CD14-positive monocyte (primary cell): ENCODE results near the gene PRKD1. TPM values are rescaled to one million over a fixed set of nuclear protein-coding genes. Genes with fewer than 3 reads are reported as not detected.

ENCODE experiments used
- DNase-seq, 3 donors: peaks; one replicate each; pipeline ENCODE4 v3.0.0-alpha.2; 2011 to 2022
- H2AFZ ChIP-seq: 2 replicates; pipeline ENCODE4 v1.6.0; 2012; ENCODE audit warnings: mild to moderate bottlenecking, low read depth, low read length, inconsistent platforms; ENCODE audit not compliant: insufficient read depth, poor library complexity, severe bottlenecking
- H3K27ac ChIP-seq, 2 donors: 1 replicate in 1 of 2; 2 replicates in 1 of 2; pipeline ENCODE4 v1.5.1; 2012 to 2013; ENCODE audit warnings: low read length in 2 of 2, control low read depth in 1 of 2, inconsistent platforms in 1 of 2, low read depth in 1 of 2, mild to moderate bottlenecking in 1 of 2
- H3K27me3 ChIP-seq, 2 donors: one replicate each; pipeline versions ENCODE4 v1.6.0 to v1.6.1; 2011 to 2013; ENCODE audit warnings: low read length in 2 of 2; ENCODE audit not compliant: control insufficient read depth in 2 of 2, insufficient read depth in 2 of 2
- H3K36me3 ChIP-seq, 2 donors: replicated peaks in 1 of 2; 1 replicate in 1 of 2; 2 replicates in 1 of 2; pipeline versions ENCODE4 v1.5.1 to v1.6.1; 2012 to 2013; ENCODE audit warnings: low read length in 2 of 2, control low read depth in 1 of 2, inconsistent platforms in 1 of 2, mild to moderate bottlenecking in 1 of 2; ENCODE audit not compliant: insufficient read depth in 2 of 2, control insufficient read depth in 1 of 2
- H3K4me1 ChIP-seq, 2 donors: 1 replicate in 1 of 2; 2 replicates in 1 of 2; pipeline versions ENCODE4 v1.5.1 to v1.6.1; 2012 to 2013; ENCODE audit warnings: low read length in 2 of 2, control low read depth in 1 of 2, inconsistent platforms in 1 of 2, mild to moderate bottlenecking in 1 of 2, moderate library complexity in 1 of 2; ENCODE audit not compliant: insufficient read depth in 2 of 2, control insufficient read depth in 1 of 2
- H3K4me2 ChIP-seq: replicated peaks from 2 replicates; pipeline ENCODE3; 2012; ENCODE audit warnings: low read length, moderate library complexity, mild to moderate bottlenecking; ENCODE audit not compliant: poor library complexity, severe bottlenecking; ENCODE audit errors: extremely low read depth
- H3K4me3 ChIP-seq, 3 experiments: fragments of 200-600 bp in 1 of 3; sonication (generic) in 1 of 3; replicated peaks in 1 of 3; 1 replicate in 2 of 3; 2 replicates in 1 of 3; pipeline ENCODE4 v1.5.1; 2011 to 2013; ENCODE audit warnings: low read length in 3 of 3, mild to moderate bottlenecking in 3 of 3, control low read depth in 2 of 3, low read depth in 2 of 3, inconsistent platforms in 1 of 3, moderate library complexity in 1 of 3
- H3K79me2 ChIP-seq: 2 replicates; pipeline ENCODE4 v1.6.0; 2012; ENCODE audit warnings: mild to moderate bottlenecking, control low read depth, inconsistent platforms, low read length, moderate library complexity; ENCODE audit not compliant: insufficient read depth
- H3K9ac ChIP-seq: 2 replicates; pipeline ENCODE4 v1.6.0; 2017; ENCODE audit warnings: low read length, mild to moderate bottlenecking; ENCODE audit not compliant: insufficient read depth, poor library complexity, severe bottlenecking
- H3K9me3 ChIP-seq, 2 donors: replicated peaks in 1 of 2; 1 replicate in 1 of 2; 2 replicates in 1 of 2; pipeline versions ENCODE4 v1.5.1 to v1.6.1; 2012 to 2013; ENCODE audit warnings: low read length in 2 of 2, control low read depth in 1 of 2; ENCODE audit not compliant: control insufficient read depth in 1 of 2, insufficient read depth in 1 of 2
- H4K20me1 ChIP-seq: 2 replicates; pipeline ENCODE4 v1.6.0; 2012; ENCODE audit warnings: mild to moderate bottlenecking, low read length, control low read depth, moderate library complexity; ENCODE audit not compliant: insufficient read depth
- H3K27ac Mint-ChIP-seq, 7 donors: one replicate each; pipeline ENCODE4 v1.8.0; 2020; ENCODE audit warnings: mild to moderate bottlenecking in 7 of 7, mixed read lengths in 7 of 7, moderate library complexity in 6 of 7, inconsistent platforms in 2 of 7
- H3K27me3 Mint-ChIP-seq, 3 donors: one replicate each; pipeline ENCODE4 v1.8.0; 2021 to 2022; ENCODE audit warnings: low read depth in 3 of 3, mild to moderate bottlenecking in 3 of 3, mixed read lengths in 3 of 3, moderate library complexity in 3 of 3, inconsistent platforms in 1 of 3
- H3K36me3 Mint-ChIP-seq, 2 donors: one replicate each; pipeline ENCODE4 v1.8.0; 2020; ENCODE audit warnings: mixed read lengths in 2 of 2, inconsistent platforms in 1 of 2, mild to moderate bottlenecking in 1 of 2
- H3K4me1 Mint-ChIP-seq: one replicate; pipeline ENCODE4 v1.8.0; 2020; ENCODE audit warnings: mild to moderate bottlenecking, mixed read lengths
- H3K4me3 Mint-ChIP-seq, 2 donors: one replicate each; pipeline ENCODE4 v1.8.0; 2020; ENCODE audit warnings: mild to moderate bottlenecking in 2 of 2, mixed read lengths in 2 of 2, moderate library complexity in 1 of 2
- H3K9me3 Mint-ChIP-seq, 7 donors: one replicate each; pipeline ENCODE4 v1.8.0; 2020 to 2022; ENCODE audit warnings: mixed read lengths in 7 of 7, mild to moderate bottlenecking in 6 of 7, moderate library complexity in 6 of 7, inconsistent platforms in 2 of 7
- WGBS: methylation state at CpG from one replicate; pipeline ENCODE4 v1.1.5; 2013; ENCODE audit warnings: missing lambda C conversion rate; ENCODE audit not compliant: insufficient coverage; 5-methylcytosine and 5-hydroxymethylcytosine counted together
- intact Hi-C, 2 donors: fragments of 100-400 bp; cut with micrococcal nuclease; formaldehyde crosslinking; loops; one replicate each; pipeline versions ENCODE4 v1.15.0 to v1.15.1; 2023
- polyA plus RNA-seq, 3 donors: library from polyadenylated mRNA; depleted of rRNA in 1 of 3; unstranded in 2 of 3; stranded (reverse) in 1 of 3; fragments of 300-500 nt in 2 of 3; fragments of >200 nt in 1 of 3; fragmentation: Illumina TruSeq in 2 of 3; gene quantifications; 1 replicate in 2 of 3; 2 replicates in 1 of 3; pipeline ENCODE4 v1.2.3, GENCODE V29; 2012 to 2021
- TF ChIP-seq, protein P1 (sequence below): fragments of 200-600 bp; IDR thresholded peaks from one replicate; pipeline ENCODE4 v1.8.0; 2022; ENCODE audit warnings: antibody characterized with exemption, mild to moderate bottlenecking

Gene PRKD1
- polyA plus RNA-seq, 3 donors = not detected

DNA sequence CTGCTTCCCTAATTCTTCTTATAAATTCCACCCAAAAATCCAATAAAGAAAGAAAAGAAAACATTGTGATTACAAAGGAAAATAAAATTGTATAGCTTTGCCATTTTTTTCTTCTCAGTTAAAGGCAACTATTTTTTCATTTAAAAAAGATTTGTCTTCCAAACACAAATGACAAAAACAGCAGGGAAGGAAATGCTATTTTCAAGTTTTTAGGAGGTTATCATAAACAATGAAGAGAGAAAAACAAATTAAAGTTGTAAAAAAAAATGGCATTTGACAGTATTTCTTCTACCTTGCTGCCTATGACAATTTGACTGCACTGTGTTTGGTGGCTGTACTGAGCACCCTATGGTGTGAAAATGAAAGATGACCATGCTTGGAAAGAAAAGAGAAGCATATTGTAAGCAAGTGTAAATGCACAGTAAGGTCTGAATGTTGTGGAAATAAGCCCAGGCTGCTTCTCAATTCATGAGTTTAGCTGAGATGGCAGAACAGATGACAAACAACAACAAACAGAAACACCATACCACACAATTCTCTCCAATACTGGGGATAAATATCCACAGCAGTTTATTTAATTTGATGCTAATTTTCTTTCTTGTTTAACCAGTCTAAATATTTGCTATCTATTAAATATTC lies 109.8 kb downstream of the PRKD1 start:
- Histone ChIP-seq H3K4me2 (no peak overlapping the region), H3K27ac (no peak overlapping the region), H2AFZ (no peak overlapping the region), H3K4me3 (no peak overlapping the region), H3K9ac (no peak overlapping the region), H3K79me2 (no peaks in the 10 kb centered on the region), H3K9me3 (no peaks in the 10 kb centered on the region), H3K27me3 (no peaks in the 10 kb centered on the region), H3K36me3 (no peaks in the 10 kb centered on the region), H4K20me1 (no peaks in the 10 kb centered on the region), H3K4me1 (no peaks in the 10 kb centered on the region)
- Mint-ChIP-seq H3K36me3 (no peaks in the 10 kb centered on the region), H3K4me3 (no peak overlapping the region), H3K27me3 (no peaks in the 10 kb centered on the region), H3K4me1 (no peaks in the 10 kb centered on the region), H3K9me3 (peaks cover 0 to 5% (median 0%) of the 10 kb centered on the region in 7 donors), H3K27ac (no peak overlapping the region)
- intact Hi-C loops = no loop called here
- DNase-seq = no peak
- TF ChIP-seq, protein P1, sequence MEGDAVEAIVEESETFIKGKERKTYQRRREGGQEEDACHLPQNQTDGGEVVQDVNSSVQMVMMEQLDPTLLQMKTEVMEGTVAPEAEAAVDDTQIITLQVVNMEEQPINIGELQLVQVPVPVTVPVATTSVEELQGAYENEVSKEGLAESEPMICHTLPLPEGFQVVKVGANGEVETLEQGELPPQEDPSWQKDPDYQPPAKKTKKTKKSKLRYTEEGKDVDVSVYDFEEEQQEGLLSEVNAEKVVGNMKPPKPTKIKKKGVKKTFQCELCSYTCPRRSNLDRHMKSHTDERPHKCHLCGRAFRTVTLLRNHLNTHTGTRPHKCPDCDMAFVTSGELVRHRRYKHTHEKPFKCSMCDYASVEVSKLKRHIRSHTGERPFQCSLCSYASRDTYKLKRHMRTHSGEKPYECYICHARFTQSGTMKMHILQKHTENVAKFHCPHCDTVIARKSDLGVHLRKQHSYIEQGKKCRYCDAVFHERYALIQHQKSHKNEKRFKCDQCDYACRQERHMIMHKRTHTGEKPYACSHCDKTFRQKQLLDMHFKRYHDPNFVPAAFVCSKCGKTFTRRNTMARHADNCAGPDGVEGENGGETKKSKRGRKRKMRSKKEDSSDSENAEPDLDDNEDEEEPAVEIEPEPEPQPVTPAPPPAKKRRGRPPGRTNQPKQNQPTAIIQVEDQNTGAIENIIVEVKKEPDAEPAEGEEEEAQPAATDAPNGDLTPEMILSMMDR = no peak

DNA sequence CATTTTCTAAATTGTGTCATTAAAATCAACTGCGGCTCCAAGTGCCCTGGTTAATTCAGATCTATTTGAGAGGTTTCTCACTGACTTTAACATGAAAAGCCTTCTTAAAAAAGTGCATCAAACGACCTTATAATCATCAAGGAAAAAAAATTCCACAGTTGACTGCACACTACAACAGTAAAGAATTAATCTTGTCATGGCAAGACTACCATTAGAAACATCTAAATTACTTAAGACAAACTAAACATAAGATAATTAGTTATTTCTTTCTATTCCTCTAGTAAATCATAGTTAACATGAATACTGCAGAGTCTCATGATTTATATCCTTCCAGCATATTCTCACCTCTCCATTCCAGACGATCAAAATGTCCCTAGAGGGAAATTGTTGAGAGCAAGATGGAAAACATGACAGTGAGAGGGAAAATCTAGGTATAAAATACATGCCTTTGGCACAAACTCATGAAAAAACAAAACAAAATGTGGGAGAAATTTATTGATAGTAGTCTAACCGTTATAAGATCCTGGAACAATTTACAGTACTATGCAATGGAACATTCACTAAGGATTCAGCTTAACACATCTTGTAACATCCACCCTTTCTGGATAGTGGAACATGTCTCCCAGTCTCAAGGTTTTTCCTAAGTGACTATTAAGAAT lies 112.5 kb downstream of the PRKD1 start:
- no CpG with 5 or more reads among the region's 4 CpGs for WGBS
- Histone ChIP-seq H3K9me3 (peaks cover 7 to 9% of the 10 kb centered on the region in 2 donors), H3K27ac (no peak overlapping the region), H3K79me2 (no peaks in the 10 kb centered on the region), H3K4me1 (no peaks in the 10 kb centered on the region), H3K4me2 (no peak overlapping the region), H3K4me3 (no peak overlapping the region), H3K36me3 (no peaks in the 10 kb centered on the region), H3K27me3 (no peaks in the 10 kb centered on the region), H3K9ac (no peak overlapping the region), H2AFZ (no peak overlapping the region), H4K20me1 (no peaks in the 10 kb centered on the region)
- TF ChIP-seq, protein P1 = no peak
- Mint-ChIP-seq H3K4me3 (no peak overlapping the region), H3K36me3 (no peaks in the 10 kb centered on the region), H3K9me3 (peaks cover 0 to 10% (median 6%) of the 10 kb centered on the region in 7 donors), H3K27ac (no peak overlapping the region), H3K27me3 (no peaks in the 10 kb centered on the region), H3K4me1 (no peaks in the 10 kb centered on the region)
- intact Hi-C loops = no loop called here
- DNase-seq = no peak
